ENCODE data around the gene TCF25. TPM values are rescaled to one million over a fixed set of nuclear protein-coding genes. Genes with fewer than 3 reads are reported as not detected.
A peak's percentile ranks its signal among the peaks of the same experiment; 100 is the strongest.

Gene TCF25
- total RNA-seq, 1 donor from 2014 or later = 82.2 TPM

DNA sequence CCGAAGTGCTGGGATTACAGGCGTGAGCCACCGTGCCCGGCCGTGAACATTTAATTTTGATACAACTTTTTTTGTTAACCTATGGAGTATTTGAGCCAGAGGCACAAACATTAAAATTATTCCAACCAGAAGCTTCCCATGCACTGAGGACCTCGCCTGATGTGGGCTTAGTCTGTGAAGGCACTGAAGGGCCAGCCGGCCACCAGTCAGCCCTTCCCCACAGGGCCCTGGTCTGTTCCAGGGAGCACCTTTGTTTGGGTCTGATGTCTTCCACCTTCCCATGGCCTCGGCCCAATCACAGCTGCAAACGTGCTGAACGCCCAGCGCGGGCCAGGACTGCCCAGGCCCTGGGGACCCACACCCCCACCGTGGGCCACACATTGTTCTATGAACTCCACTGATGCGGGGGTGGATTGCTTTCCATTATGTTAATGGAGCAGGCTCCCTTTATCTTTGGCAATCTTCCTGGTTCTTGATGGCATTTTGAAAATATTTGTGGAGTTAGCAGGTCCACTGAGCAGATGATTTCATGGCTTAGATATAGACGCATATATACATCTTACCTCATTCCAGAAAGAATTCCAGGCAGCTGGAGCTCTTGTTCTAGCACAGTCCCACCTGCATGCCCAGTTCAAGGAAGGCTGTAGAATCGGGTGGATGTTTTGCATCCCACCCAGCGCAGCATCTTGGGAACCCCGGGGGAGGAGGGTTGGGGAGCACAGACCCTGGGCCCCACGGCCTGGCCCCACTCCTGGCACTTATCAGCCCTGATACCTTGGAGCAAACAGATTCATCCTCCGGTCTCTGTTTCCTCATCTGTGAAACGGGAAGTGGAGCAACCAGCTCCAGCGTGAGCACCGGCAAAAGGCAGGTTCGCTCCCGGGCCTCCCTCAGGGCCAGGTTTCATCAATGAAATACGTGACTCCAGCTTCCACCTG lies 30.7 kb upstream of the TCF25 start:
- ATAC-seq (peak; percentile 37), DNase-seq (ENCODE audit: missing footprints) (no peak)
- intact Hi-C loops (cut with DNase I) = no loop called here

DNA sequence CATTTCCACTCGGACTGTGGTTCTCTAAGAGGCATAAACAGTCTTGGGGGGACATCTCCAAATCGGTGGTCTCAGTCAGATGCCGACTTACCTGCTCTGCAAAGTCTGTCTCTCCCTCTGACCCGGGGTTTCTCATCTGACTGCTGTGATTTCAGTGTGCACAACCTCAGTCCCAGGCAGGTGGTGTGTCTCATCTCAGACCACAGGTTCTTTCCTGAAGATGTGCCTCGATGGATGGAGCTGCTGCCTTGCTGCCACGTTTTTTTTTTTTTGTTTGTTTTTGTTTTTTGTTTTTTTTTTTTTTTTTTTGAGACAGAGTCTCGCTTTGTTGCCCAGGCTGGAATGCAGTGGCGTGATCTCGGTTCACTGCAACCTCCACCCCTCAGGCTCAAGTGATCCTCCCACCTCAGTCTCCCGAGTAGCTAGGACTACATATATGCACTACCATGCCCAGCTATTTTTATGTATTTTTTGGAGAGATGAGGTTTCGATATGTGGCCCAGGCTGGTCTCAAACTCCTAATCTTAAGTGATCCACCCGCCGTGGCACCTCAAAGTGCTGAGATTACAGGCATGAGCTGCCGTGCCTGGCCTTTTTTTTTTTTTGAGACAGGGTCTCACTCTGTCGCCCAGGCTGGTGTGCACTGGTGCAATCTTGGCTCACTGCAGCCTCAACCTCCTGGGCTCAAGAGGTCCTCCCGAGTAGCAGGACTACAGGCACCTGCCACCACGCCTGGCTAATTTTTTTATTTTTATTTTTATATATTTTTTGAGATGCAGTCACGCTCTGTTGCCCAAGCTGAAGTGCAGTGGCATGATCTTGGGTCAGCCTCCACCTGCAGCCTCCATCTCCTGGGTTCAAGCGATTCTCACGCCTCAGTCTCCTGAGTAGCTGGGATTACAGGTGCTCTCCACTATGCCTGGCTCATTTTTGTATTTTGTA lies 29.7 kb upstream of the TCF25 start:
- intact Hi-C loops (cut with DNase I) = no loop called here
- DNase-seq (ENCODE audit: missing footprints) (no peak), ATAC-seq (no peak)

DNA sequence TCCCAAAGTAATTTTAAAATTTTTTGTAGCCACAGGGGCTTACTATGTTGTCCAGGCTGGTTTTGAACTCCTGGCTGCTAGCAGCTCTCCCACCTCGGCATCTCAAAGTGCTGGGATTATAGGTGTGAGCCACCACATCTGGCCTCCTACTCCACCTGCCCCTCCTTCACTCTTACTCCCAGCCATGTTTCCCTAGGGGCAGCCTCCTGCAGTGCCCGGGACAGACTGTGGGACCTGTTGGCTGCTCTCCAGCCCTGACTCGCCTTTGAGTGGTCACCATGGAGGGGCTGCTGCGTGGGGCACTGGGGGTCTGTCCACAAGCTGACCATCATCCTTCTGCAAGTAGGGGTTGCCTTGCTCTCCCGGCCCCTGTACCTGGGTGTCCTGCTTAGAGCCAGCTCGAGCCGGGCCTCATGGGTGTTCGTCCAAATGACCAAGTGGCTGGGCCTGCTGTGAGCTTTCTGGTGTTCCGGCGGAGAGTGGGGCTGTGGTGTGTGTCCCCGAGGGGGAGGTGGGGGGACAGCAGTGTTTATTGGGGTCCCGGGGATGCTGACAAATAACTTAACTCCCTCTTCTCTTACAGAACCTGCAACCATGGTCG lies 28.6 kb upstream of the TCF25 start:
- no peak for DNase-seq (ENCODE audit: missing footprints)
- ATAC-seq = no peak
- intact Hi-C loops (cut with DNase I) = no loop called here

DNA sequence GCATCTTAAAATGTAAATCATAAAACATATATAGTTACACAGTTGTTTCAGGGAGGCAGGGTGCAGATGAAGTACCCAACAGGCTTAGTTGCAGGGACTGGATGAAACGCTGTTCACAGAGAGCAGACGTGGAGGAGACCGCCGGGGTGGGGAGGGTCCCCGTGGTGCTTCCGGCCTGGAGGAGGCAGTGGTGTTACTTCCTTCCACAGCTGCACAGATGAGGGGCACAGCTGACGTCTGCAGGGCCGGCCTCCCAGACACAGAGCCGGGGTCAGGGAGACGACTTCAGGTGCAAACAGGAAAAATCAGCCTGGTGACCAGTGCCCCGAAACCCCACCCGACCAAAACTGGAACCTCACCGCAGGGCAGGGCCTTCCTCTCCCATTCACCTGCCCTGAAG lies 28.0 kb upstream of the TCF25 start:
- no peak for DNase-seq (ENCODE audit: missing footprints)
- no peak for ATAC-seq
- intact Hi-C loops (cut with DNase I) = no loop called here

DNA sequence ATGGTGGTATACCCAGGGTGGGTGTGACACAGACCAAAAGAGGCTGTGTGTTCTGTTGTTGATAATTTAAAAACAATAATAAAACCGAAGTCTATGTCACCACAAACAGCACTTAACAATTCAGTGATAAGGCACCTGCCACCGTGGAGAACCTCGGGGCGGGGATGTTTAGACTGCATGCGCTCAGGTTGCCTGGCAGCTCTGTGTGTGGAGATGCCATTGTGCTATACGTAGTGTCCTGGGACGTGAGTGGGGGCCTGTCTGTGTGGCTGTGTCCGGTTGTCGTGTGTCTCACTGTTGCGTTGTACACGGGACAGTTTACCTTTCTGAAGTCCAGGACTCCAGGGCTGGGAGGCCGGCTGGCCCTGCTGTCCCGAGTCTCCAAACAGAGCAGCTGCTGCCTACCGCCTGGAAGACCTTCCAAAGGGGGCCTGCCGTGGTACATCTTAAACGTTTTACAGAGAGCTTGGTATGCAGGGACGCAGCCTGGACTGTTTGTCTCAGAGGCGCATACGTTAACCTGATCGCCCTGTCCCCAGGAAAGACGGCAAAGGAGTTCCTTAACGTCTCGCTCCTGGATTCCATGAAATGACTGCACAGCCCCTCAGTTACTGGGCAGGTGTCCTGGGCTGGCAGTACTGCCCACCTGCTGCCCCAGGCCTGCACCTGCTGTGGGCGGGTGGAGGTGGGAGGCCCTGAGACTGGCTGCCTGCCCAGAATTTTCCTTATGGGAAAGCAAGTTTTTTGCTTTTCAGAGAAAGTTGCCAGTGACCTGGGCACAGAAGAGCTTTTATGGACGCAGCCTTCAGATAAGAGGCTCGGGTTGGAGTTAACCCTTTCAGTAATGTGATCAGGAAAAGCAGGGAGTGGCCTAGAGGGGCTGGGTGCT lies 26.1 kb upstream of the TCF25 start:
- no peak for DNase-seq (ENCODE audit: missing footprints)
- no peak for ATAC-seq
- intact Hi-C loops (cut with DNase I) = no loop called here

DNA sequence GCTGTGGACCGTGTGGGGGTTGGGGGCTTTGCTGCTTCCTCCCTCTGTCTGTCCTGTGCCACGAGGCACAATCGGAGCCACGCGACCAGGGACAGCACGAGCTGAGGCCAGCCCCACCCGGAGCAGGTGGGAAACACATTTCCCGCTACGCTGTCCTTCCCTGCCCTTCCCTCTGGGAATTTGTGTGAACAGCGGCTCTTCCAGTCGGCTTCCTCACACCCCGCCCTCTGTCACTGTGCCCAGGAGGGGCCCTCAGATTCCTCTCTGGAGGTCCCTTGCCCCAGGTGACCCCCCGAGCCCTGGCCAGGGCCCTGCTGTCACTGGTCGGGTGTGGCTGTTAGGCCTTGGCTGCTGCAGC lies 25.5 kb upstream of the TCF25 start:
- no peak for ATAC-seq
- intact Hi-C loops (cut with DNase I) = no loop called here
- DNase-seq (ENCODE audit: missing footprints) = no peak

DNA sequence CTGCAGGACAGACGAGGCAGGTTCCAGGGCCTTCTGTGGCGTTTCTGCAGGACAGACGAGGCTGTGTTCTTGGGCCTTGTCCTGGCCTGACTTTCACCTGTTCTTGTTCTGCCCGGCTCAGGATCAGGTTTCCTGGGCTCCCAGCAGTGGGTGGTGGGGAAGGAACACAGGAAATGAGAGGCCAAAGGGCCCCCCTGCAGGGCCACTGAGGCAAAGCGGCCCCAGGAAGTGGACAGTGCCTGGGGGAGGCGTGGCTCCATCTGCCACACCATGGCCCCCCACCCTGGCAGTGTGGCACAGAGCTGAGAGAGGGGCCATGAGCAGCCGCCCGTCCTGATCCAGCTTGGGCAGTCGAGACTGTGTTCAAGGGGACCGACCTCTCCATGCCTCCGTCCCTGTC lies 24.4 kb upstream of the TCF25 start:
- intact Hi-C loops (cut with DNase I) = no loop called here

DNA sequence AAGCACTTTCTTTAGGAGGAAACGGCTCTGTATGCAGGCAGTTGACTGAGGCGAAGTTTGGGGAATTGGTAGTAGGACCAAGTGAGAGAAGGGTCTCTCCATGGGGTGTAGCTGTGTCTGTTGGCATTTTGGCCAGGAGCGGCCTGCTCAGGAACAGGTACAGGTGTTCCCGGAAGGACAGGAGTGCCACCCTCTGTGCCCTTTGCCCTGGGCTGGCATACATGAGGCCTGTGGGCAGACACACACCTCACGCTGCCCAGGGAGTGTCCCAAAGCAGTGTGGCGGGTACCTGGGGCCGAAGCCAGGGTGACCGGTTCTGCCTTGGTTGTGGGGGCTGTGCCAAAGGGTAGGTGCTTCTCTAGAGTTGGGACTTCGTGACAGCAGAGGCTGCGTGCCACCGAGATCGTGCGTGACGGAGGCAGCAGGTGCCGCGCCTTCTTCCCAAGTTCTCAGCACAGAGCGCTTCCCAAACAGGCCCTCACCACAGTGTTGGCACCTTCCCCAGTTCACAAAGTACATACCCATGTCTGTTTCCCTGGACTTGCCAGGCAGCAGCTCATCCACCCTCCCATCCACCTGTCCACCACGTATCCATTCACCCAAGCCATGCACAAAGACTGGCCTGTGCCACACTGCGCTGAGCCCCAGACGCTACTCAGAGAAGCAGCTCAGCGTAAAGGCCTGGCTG lies 19.9 kb upstream of the TCF25 start:
- ATAC-seq (no peak), DNase-seq (ENCODE audit: missing footprints) (no peak)
- intact Hi-C loops (cut with DNase I) = no loop called here

More for the DNA sequence above, 24.4 kb upstream of the TCF25 start:
- DNase-seq (ENCODE audit: missing footprints) = no peak
- no peak for ATAC-seq

DNA sequence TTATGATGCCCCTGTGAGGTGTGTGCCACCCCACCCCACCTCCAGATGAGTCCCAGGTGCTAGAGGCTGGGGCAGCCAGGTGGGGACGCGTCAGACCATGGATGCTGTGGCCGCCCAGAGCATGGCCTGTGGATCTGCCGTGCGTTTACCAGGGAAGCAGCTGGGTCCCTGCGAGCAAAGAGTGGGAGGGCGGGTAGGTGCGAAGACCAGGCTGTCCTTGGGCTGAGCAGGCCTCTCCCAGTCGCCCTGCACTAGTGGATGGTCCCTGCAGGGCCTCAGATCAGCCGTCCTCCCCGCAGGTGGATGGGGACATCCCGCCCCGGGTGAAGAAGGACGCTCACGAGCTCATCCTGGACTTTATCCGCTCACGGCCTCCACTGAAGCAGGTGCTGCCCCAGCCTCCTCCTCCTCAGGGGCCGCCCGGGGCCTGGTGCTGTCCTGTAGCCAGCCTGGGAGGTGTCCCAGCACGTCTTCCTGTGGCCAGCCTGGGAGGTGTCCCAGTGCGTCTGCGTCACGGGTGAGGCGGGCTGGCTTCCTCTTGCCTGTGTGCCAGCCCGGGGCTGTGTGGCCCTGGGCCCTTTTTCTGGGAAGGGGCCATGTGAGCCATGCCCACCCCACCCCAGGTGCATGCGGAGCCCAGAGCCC lies 18.0 kb upstream of the TCF25 start:
- ATAC-seq (no peak), DNase-seq (ENCODE audit: missing footprints) (no peak)
- intact Hi-C loops (cut with DNase I) = no loop called here

DNA sequence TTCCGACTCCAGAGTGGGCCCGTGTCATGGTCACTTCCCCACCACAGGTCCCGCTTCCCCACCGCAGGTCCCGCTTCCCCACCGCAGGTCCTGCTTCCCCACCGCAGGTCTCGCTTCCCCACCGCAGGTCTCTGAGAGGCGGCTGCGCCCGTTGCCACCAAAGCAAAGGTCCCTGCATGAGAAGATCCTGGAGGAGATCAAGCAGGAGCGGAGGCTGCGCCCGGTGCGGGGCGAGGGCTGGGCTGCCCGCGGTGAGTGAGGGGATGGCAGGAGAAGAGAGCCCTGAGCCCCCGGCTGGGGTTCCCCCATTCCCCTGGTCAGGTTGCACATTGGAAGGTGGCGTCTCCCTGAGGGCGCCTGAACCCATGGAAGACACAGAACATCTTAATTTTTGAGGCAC lies 17.4 kb upstream of the TCF25 start:
- DNase-seq (ENCODE audit: missing footprints) (peak; percentile 26), ATAC-seq (no peak)
- intact Hi-C loops (cut with DNase I) = no loop called here

DNA sequence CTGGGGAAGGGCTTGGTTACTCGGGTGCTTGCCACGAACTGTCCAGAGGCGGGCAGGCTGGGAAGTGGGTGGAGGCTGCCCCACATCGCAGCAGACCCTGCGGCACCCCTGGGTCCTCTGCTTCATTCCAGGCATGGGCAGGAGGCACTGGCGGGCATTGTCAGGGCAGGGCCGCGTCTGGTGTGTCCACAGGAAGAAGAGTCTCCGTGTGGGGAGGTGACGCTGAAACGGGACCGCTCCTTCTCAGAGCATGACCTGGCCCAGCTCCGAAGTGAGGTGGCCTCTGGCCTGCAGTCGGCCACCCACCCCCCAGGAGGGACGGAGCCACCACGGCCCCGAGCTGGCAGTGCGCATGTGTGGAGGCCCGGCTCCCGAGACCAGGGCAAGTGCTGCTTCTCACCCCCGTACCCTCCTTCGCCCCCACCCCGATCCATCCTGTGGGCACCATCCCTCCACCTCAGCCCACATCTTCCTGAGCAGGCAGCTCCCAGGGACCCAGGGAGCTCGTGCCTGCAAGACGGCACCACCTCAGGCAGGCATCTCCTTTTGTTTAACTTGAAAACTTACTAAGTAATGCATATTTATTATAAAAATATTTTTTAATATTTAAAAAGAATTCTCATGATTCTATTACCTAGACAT lies 14.3 kb upstream of the TCF25 start:
- ATAC-seq = no peak
- intact Hi-C loops (cut with DNase I) = no loop called here
- DNase-seq (ENCODE audit: missing footprints) = peak; percentile 16

DNA sequence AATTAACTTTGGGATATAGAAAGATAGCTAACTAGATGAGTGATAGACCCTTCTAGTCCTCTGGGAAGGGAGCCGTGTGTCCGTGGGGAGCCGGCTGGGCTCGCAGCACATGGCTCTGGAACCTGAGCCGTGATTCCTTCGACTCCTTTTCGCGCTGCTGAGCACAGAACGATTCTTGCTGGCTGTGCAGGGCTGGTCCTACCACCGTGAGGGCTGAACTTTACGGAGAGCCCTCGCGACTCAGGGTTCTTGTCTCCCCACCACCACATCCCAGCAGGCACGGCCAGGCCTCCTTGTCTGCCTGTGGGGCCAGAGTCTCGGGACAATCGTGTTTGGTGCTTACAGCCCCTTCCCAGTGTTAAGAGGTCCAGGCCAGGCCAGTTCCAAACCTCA lies 13.8 kb upstream of the TCF25 start:
- DNase-seq (ENCODE audit: missing footprints) = peak; percentile 61
- intact Hi-C loops (cut with DNase I) = loop anchor here (5.0 to 10.0 kb wide), 2 partner anchors 45 to 157 kb away; partner anchors contain the start of genes FANCA and SPATA2L
- ATAC-seq = no peak

DNA sequence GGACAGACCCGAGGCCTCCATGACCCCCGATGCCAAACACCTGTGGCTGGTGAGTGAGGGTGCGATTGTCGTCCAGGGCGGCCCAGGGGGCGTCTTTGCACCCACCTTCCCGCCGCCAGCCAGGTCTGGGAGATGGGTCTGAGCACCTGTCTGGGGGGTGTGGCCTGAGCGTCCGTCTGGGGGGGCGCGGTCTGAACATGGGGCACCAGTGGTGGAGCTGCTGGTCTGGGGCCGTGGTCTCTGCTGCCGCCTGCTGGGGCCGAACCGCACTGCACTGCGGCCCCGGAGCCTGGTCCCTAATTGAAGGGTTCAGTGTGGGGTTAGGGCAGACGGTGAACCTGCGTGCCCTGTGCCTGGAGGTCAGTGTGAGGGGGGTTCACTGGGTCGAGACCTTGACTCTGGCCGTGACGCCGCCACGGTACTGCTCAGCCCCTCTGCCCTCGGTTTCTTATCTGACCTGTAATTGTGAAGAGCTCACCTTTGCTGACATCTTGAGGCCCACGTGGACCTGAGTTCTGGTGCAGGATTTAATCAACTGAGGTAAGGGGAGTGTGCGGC lies 12.6 kb upstream of the TCF25 start:
- ATAC-seq (peak; percentile 55), DNase-seq (ENCODE audit: missing footprints) (peak; percentile 87)
- intact Hi-C loops (cut with DNase I) = loop anchor here (5.0 to 10.0 kb wide), 2 partner anchors 46 to 159 kb away; partner anchors contain the start of genes FANCA and SPATA2L

DNA sequence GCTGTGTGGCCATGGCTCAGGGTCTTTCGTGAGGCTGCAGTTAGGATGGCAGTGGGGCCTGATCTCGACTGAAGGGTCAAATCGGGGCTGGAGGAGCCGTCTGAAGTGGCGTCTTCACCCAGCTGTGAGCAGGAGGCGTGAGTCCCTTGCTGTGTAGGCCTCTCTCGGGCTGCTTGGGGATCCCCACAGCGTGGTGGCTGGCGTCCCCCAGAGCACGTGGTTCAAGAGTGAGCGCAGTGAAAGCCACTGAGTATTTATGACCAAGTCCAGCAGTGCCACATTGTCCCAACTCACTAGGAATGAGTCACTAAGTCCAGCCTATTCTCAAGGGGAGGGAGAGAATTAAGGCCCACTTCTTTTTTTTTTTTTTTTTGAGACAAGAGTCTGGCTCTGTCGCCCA lies 11.7 kb upstream of the TCF25 start:
- DNase-seq (ENCODE audit: missing footprints) (no peak), ATAC-seq (no peak)
- intact Hi-C loops (cut with DNase I) = loop anchor here (5.0 to 10.0 kb wide), 2 partner anchors 47 to 159 kb away; partner anchors contain the start of genes FANCA and SPATA2L

DNA sequence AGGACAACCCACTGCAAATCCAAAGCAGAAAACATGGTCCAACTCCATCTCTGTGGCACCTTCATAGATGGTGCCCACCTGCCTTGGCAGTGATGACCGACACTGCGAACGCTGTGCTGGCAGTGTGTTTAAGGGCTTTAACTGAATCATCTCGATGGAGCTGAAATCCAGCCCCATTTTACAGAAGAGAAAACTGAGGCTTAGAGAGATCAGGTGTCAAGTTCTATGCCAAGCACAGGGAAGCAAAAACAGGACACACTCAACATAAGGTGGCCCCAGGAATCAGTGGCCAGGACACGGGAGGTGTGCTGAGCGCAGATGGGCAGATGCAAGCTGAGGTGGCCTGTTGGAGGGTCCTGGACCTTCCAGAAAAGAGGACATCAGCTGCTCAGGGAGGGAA lies 10.7 kb upstream of the TCF25 start:
- intact Hi-C loops (cut with DNase I) = loop anchor here (5.0 to 10.0 kb wide), 2 partner anchors 48 to 160 kb away; partner anchors contain the start of genes FANCA and SPATA2L
- ATAC-seq (no peak), DNase-seq (ENCODE audit: missing footprints) (no peak)

All from Right ventricle myocardium inferior (tissue), 1 donor.